Right lobe of liver (tissue), 6 donors: ENCODE results near the gene CDRT4. TPM values are rescaled to one million over a fixed set of nuclear protein-coding genes. Genes with fewer than 3 reads are reported as not detected.

ENCODE experiments used
- ATAC-seq, 4 donors: fragments of 200-7000 bp; cut with Tn5 transposase; one replicate each; pipeline ENCODE4 v1.9.1; 2020; ENCODE audit warnings: mild to moderate bottlenecking in 4 of 4, moderate library complexity in 4 of 4
- DNase-seq, 3 donors: peaks; one replicate each; pipeline ENCODE4 v3.0.0-alpha.2; 2020
- H3K27ac ChIP-seq, 3 donors: fragments of 200-600 bp; one replicate each; pipeline ENCODE4 v1.8.0; 2022
- H3K27me3 ChIP-seq, 2 donors: fragments of 200-600 bp; one replicate each; pipeline ENCODE4 v1.8.0; 2022
- H3K36me3 ChIP-seq, 4 donors: fragments of 200-600 bp; sonication (generic) in 1 of 4; one replicate each; pipeline versions ENCODE4 v1.5.1 to v1.8.0; 2017 to 2022; ENCODE audit warnings: control low read depth in 1 of 4
- H3K4me1 ChIP-seq, 4 donors: fragments of 200-600 bp; sonication (generic) in 1 of 4; one replicate each; pipeline versions ENCODE4 v1.5.1 to v1.8.0; 2017 to 2022; ENCODE audit warnings: control low read depth in 1 of 4
- H3K4me3 ChIP-seq, 3 donors: fragments of 200-600 bp; one replicate each; pipeline ENCODE4 v1.8.0; 2022
- H3K9me3 ChIP-seq, 4 donors: fragments of 200-600 bp; sonication (generic) in 1 of 4; one replicate each; pipeline versions ENCODE4 v1.5.1 to v1.8.0; 2017 to 2022; ENCODE audit warnings: control low read depth in 1 of 4
- POLR2A ChIP-seq: fragments of 450-650 bp; IDR thresholded peaks from one replicate; pipeline ENCODE4 v1.6.1; 2017; ENCODE audit warnings: antibody characterized with exemption, mild to moderate bottlenecking
- WGBS: methylation state at CpG from one replicate; pipeline ENCODE4 v1.1.6; 2018; ENCODE audit warnings: low coverage, low lambda C conversion rate; ENCODE audit not compliant: insufficient coverage; ENCODE audit errors: missing lambda C conversion rate; 5-methylcytosine and 5-hydroxymethylcytosine counted together
- intact Hi-C, 2 donors: fragments of 100-400 bp; cut with DNase I; formaldehyde crosslinking; loops; one replicate each; pipeline versions ENCODE4 v1.11.2 to v1.14.1; 2022
- total RNA-seq, 6 experiments: library from RNA; depleted of rRNA in 2 of 6; stranded (reverse); fragments of >200 nt in 2 of 6; fragmentation: NEBNext Ultra II Directional in 3 of 6; extraction: Animal tissue kit (Norgen Biotek cat#: 25700) in 3 of 6; gene quantifications; one replicate each; pipeline versions ENCODE4 v1.1.0 to v1.2.4, GENCODE V29; 2016 to 2023
- TF ChIP-seq, protein P1 (sequence below), 4 donors: fragments of 200-600 bp in 3 of 4; fragments of 450-650 bp in 1 of 4; IDR thresholded peaks; one replicate each; pipeline versions ENCODE4 v1.5.1 to v1.8.0; 2016 to 2022; ENCODE audit warnings: antibody characterized with exemption in 4 of 4, mild to moderate bottlenecking in 2 of 4
- donor health status: DM: no; HTN: yes; CAD: no.
- donor health status: DM: no; HTN: no; CAD: no.
- donor health status: DM: no; HTN: no; CAD: no.
- donor health status: DM: no; HTN: yes; CAD: no.
- donor health status: DM: no; HTN: yes; CAD: no.

The CDRT4 gene
- total RNA-seq, 6 experiments from 2014 or later: 0.43 to 3.3 (median 1.3) TPM

DNA sequence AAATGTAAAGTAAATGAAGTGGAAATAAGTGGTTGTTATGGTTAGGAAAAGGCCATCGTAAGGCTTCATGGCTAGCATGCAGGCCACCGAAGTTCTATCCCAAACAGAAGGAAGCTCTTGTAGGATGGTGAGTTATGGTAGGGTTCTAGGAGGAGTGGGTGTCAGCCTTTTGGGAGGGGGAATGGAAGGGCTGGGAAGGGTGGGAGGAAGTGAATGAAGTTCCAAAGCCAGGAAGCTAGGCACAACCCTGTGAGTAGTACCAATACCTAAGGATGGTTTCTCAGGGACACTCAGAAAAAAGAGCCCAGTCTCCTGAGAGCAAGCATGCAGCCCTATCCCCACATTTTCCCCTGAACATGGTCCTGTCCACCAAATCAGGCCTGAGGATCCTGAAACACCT is 36.3 kb upstream of the CDRT4 start:
- WGBS: 88% methylated on average over 2 of the region's 2 CpGs
- intact Hi-C loops: loop anchor here in 1 of 2 donors (10.0 kb wide), 1 partner anchor 239 kb away; the partner anchor contains the start of gene PMP22
- H3K36me3 ChIP-seq: no peaks in the 10 kb centered on the region
- ATAC-seq: no peak
- no peaks in the 10 kb centered on the region for H3K27me3 ChIP-seq
- no peak for DNase-seq
- H3K9me3 ChIP-seq: no peaks in the 10 kb centered on the region
- no peak overlapping the region for H3K4me3 ChIP-seq
- no peak for TF ChIP-seq POLR2A
- TF ChIP-seq, protein P1, sequence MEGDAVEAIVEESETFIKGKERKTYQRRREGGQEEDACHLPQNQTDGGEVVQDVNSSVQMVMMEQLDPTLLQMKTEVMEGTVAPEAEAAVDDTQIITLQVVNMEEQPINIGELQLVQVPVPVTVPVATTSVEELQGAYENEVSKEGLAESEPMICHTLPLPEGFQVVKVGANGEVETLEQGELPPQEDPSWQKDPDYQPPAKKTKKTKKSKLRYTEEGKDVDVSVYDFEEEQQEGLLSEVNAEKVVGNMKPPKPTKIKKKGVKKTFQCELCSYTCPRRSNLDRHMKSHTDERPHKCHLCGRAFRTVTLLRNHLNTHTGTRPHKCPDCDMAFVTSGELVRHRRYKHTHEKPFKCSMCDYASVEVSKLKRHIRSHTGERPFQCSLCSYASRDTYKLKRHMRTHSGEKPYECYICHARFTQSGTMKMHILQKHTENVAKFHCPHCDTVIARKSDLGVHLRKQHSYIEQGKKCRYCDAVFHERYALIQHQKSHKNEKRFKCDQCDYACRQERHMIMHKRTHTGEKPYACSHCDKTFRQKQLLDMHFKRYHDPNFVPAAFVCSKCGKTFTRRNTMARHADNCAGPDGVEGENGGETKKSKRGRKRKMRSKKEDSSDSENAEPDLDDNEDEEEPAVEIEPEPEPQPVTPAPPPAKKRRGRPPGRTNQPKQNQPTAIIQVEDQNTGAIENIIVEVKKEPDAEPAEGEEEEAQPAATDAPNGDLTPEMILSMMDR (IDR thresholded peaks at IDR 0.05): no peak
- H3K27ac ChIP-seq: no peak overlapping the region
- no peaks in the 10 kb centered on the region for H3K4me1 ChIP-seq

DNA sequence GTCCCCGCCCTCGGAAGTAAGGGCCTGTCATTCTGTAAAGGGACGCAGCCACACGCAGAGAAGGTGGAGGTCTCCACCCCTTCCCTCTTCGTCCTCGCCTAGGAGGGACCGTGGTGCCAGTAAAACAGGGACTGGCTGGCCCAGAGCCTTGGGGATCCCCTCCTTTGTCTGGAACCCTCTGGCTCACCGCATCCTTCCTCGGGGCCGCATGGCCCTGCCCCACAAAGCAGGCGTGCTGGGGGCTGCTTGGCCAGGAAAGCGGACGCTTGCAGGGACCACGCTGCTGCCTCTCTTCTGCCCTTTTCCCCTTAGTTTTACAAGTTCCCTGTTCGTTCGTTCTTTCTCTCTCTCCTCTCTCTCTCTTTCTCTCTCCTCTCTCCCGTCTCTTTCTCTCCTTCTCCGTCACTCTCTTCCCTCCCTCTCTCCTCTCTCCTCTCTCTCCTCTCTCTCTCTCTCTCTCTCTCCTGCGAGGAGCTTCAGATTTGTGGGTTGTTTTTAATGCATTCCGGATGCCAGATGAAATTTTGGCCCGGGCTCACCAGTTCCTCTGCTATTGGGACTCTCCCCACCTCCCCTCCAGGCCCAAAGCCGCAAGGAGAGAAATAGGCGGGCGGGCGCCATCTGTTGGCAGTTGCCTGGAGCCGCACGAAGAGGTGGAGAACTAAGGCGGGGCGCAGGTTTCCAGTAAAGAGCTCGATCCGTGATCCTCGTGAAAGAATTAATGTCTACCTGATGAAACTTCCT is 35.1 kb upstream of the CDRT4 start:
- intact Hi-C loops: loop anchor here in 1 of 2 donors (10.0 kb wide), 1 partner anchor 238 kb away; the partner anchor contains the start of gene PMP22
- TF ChIP-seq, protein P1 (IDR thresholded peaks at IDR 0.05): peak; percentile 75 to 79 (median 78)
- TF ChIP-seq POLR2A: no peak
- Histone ChIP-seq H3K27ac (no peak overlapping the region), H3K9me3 (no peaks in the 10 kb centered on the region), H3K4me1 (no peaks in the 10 kb centered on the region), H3K4me3 (no peak overlapping the region), H3K27me3 (no peaks in the 10 kb centered on the region), H3K36me3 (no peaks in the 10 kb centered on the region)
- WGBS: 18% methylated on average over 23 of the region's 32 CpGs
- ATAC-seq: peak; percentile 89 to 94 (median 92)
- peak; percentile 79 to 81 (median 81) for DNase-seq

DNA sequence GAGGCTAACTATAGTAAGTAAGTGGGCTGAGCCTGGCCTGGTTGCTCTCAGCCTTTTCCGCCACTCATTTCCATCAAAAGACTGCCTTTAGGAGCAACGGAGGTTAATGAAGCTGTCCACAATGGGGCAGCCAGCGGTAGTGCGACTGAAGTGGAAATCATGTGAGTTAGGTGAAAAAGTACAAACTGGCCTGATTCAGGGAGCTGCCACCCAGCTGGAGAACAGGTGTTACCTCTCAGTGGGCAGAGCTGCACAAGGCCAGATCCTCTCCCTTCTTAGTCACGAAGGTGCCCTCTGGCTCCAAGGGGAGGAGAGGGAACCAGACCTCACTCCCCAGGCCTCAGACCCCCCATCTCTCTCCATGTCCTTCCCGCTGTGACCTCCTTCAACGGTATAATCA is 34.4 kb upstream of the CDRT4 start:
- no peak for ATAC-seq
- no peak for DNase-seq
- H3K27ac ChIP-seq: no peak overlapping the region
- H3K4me3 ChIP-seq: no peak overlapping the region
- 100% methylated on average over 3 of the region's 7 CpGs for WGBS
- H3K36me3 ChIP-seq: no peaks in the 10 kb centered on the region
- no peaks in the 10 kb centered on the region for H3K9me3 ChIP-seq
- TF ChIP-seq, protein P1 (IDR thresholded peaks at IDR 0.05): no peak
- no peak for TF ChIP-seq POLR2A
- no peaks in the 10 kb centered on the region for H3K27me3 ChIP-seq
- intact Hi-C loops: loop anchor here in 1 of 2 donors (10.0 kb wide), 1 partner anchor 237 kb away; the partner anchor contains the start of gene PMP22
- H3K4me1 ChIP-seq: no peaks in the 10 kb centered on the region

DNA sequence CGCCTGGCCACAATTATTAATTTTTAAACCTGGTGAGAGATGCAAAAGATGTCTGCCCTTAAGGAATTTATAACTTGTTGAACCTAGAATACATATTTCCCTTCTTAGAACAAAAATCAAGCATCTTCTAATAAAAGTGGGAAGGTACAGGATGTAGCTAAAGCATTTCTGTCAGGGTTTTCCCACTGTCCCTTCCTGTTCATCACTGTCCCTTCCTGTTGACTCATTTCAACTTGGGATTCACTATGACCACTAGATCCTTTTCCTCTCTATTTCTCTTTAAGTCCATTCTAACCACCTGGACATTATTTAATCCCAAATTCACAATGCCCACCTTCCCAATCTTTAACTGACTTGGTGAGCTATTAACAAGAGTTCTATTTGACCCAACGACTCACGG is 33.9 kb upstream of the CDRT4 start:
- Histone ChIP-seq H3K27me3 (no peaks in the 10 kb centered on the region), H3K36me3 (no peaks in the 10 kb centered on the region), H3K4me3 (no peak overlapping the region), H3K9me3 (no peaks in the 10 kb centered on the region), H3K4me1 (no peaks in the 10 kb centered on the region), H3K27ac (no peak overlapping the region)
- TF ChIP-seq, protein P1 (IDR thresholded peaks at IDR 0.05): no peak
- TF ChIP-seq POLR2A: no peak
- no peak for DNase-seq
- WGBS: 68% methylated on average over 3 of the region's 3 CpGs
- ATAC-seq: peak in 1 of 4 donors; percentile 52
- intact Hi-C loops: loop anchor here in 1 of 2 donors (10.0 kb wide), 1 partner anchor 236 kb away; the partner anchor contains the start of gene PMP22
